ENCODE results near the gene FOXP1.

- TF ChIP-seq POLR2A (IDR thresholded peaks at IDR 0.05), result no peak
- TF ChIP-seq, protein P1, sequence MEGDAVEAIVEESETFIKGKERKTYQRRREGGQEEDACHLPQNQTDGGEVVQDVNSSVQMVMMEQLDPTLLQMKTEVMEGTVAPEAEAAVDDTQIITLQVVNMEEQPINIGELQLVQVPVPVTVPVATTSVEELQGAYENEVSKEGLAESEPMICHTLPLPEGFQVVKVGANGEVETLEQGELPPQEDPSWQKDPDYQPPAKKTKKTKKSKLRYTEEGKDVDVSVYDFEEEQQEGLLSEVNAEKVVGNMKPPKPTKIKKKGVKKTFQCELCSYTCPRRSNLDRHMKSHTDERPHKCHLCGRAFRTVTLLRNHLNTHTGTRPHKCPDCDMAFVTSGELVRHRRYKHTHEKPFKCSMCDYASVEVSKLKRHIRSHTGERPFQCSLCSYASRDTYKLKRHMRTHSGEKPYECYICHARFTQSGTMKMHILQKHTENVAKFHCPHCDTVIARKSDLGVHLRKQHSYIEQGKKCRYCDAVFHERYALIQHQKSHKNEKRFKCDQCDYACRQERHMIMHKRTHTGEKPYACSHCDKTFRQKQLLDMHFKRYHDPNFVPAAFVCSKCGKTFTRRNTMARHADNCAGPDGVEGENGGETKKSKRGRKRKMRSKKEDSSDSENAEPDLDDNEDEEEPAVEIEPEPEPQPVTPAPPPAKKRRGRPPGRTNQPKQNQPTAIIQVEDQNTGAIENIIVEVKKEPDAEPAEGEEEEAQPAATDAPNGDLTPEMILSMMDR (IDR thresholded peaks at IDR 0.05), result no peak
Observed at GRCh38 chr3:71549951-71550350, 33.6 kb downstream of the FOXP1 start.

Measured in uterus (tissue), 2 donors.